ENCODE measurements around the gene EVA1A. TPM values are rescaled to one million over a fixed set of nuclear protein-coding genes. Genes with fewer than 3 reads are reported as not detected.

EVA1A gene
- total RNA-seq, 1 experiment from 2014 or later: 0.21 TPM

GRCh38 chr2:75580606-75581005 is 19.9 kb upstream of the EVA1A start:
- Histone ChIP-seq H3K4me3 (ENCODE audit: low read depth in 2 of 2, low read length in 2 of 2) (no peak overlapping the region), H3K4me1 (ENCODE audit: control insufficient read depth, insufficient read depth, low read length) (no peaks in the 10 kb centered on the region), H3K27ac (ENCODE audit: low read length) (no peak overlapping the region), H3K36me3 (ENCODE audit: control insufficient read depth, insufficient read depth, low read length) (no peaks in the 10 kb centered on the region), H3K27me3 (ENCODE audit: control insufficient read depth, insufficient read depth, low read length) (no peaks in the 10 kb centered on the region), H3K9me3 (ENCODE audit: control insufficient read depth, insufficient read depth, low read depth, low read length) (no peaks in the 10 kb centered on the region)
- in situ Hi-C loops (cut with HindIII; ENCODE audit: low pct_unique_long_range_greater_than_20kb, low sequenced_read_pairs): no loop called here
- POLR2A ChIA-PET: no interaction called here
- TF ChIP-seq TCF7L2 (IDR thresholded peaks at IDR 0.05; ENCODE audit: low read depth, low read length) (no peak), SIN3A (IDR thresholded peaks at IDR 0.05; ENCODE audit: borderline replicate concordance, insufficient read depth, low read depth, low read length) (no peak), CTCF (IDR thresholded peaks at IDR 0.05) (no peak), POLR2AphosphoS5 (IDR thresholded peaks at IDR 0.05; ENCODE audit: low read depth, low read length) (no peak), REST (IDR thresholded peaks at IDR 0.05; ENCODE audit: insufficient read depth in 1 of 2, low read depth in 2 of 2, low read length in 1 of 2) (no peak)
- ATAC-seq (no peak), DNase-seq (ENCODE audit: low read depth, low spot score) (no peak)
- intact Hi-C loops (cut with micrococcal nuclease; ENCODE audit: unreplicated experiment): no loop called here
- BruUV-seq (replicated peaks): no TSS peak
- CTCF ChIA-PET: no interaction called here

- Histone ChIP-seq H3K27ac (ENCODE audit: low read length) (no peak overlapping the region), H3K4me1 (ENCODE audit: control insufficient read depth, insufficient read depth, low read length) (no peaks in the 10 kb centered on the region), H3K36me3 (ENCODE audit: control insufficient read depth, insufficient read depth, low read length) (no peaks in the 10 kb centered on the region), H3K4me3 (ENCODE audit: low read depth in 2 of 2, low read length in 2 of 2) (no peak overlapping the region), H3K27me3 (ENCODE audit: control insufficient read depth, insufficient read depth, low read length) (no peaks in the 10 kb centered on the region), H3K9me3 (ENCODE audit: control insufficient read depth, insufficient read depth, low read depth, low read length) (no peaks in the 10 kb centered on the region)
- ATAC-seq (no peak), DNase-seq (ENCODE audit: low read depth, low spot score) (no peak)
- ChIA-PET POLR2A (no interaction called here), CTCF (no interaction called here)
- in situ Hi-C loops (cut with HindIII; ENCODE audit: low pct_unique_long_range_greater_than_20kb, low sequenced_read_pairs) (no loop called here), intact Hi-C loops (cut with micrococcal nuclease; ENCODE audit: unreplicated experiment) (no loop called here)
- TF ChIP-seq SIN3A (IDR thresholded peaks at IDR 0.05; ENCODE audit: borderline replicate concordance, insufficient read depth, low read depth, low read length) (no peak), TCF7L2 (IDR thresholded peaks at IDR 0.05; ENCODE audit: low read depth, low read length) (no peak), REST (IDR thresholded peaks at IDR 0.05; ENCODE audit: insufficient read depth in 1 of 2, low read depth in 2 of 2, low read length in 1 of 2) (no peak), POLR2AphosphoS5 (IDR thresholded peaks at IDR 0.05; ENCODE audit: low read depth, low read length) (no peak), CTCF (IDR thresholded peaks at IDR 0.05) (no peak)
- BruUV-seq (replicated peaks): no TSS peak
These were observed 19.4 kb upstream of the EVA1A start for GRCh38 chr2:75580156-75580555.

Measured in Panc1 (cell line).